HepG2 (cell line): ENCODE measurements around the gene IFITM10. TPM values are rescaled to one million over a fixed set of nuclear protein-coding genes. Genes with fewer than 3 reads are reported as not detected.
A peak's percentile ranks its signal among the peaks of the same experiment; 100 is the strongest.

Experiments used
- CEBPG ChIP-seq: IDR thresholded peaks from 2 replicates; pipeline ENCODE4 v1.6.1; 2016
- CENPT ChIP-seq: sonication (generic); formaldehyde crosslinking; IDR thresholded peaks from 2 replicates; pipeline ENCODE4 v1.8.0; 2022; ENCODE audit warnings: low read depth, mild to moderate bottlenecking, moderate library complexity, missing genetic modification reagents
- ETV6 ChIP-seq: sonication (generic); formaldehyde crosslinking; conservative IDR thresholded peaks from 2 replicates; pipeline ENCODE4 v1.4.0; 2020; ENCODE audit warnings: missing genetic modification reagents
- FOSL1 ChIP-seq: sonication (generic); formaldehyde crosslinking; IDR thresholded peaks from 2 replicates; pipeline ENCODE4 v1.9.0; 2021; ENCODE audit warnings: missing genetic modification reagents, borderline replicate concordance
- GATA4 ChIP-seq: sonication (generic); IDR thresholded peaks from 2 replicates; pipeline ENCODE4 v1.6.1; 2016; ENCODE audit warnings: antibody characterized with exemption, low read depth, borderline replicate concordance
- GZF1 ChIP-seq: sonication (generic); formaldehyde crosslinking; IDR thresholded peaks from 2 replicates; pipeline ENCODE4 v1.5.1; 2020; ENCODE audit warnings: mild to moderate bottlenecking, missing genetic modification reagents
- HOXA9 ChIP-seq: sonication (generic); formaldehyde crosslinking; IDR thresholded peaks from 2 replicates; pipeline ENCODE4 v1.8.1; 2022; ENCODE audit warnings: missing genetic modification reagents, mild to moderate bottlenecking, moderate library complexity, borderline replicate concordance
- IRF9 ChIP-seq: sonication (generic); formaldehyde crosslinking; IDR thresholded peaks from 2 replicates; pipeline ENCODE4 v1.8.0; 2022; ENCODE audit warnings: missing genetic modification reagents, mild to moderate bottlenecking, borderline replicate concordance
- IRX3 ChIP-seq: sonication (generic); formaldehyde crosslinking; IDR thresholded peaks from 2 replicates; pipeline ENCODE4 v1.8.1; 2023; ENCODE audit warnings: mild to moderate bottlenecking, low read depth, missing genetic modification reagents, borderline replicate concordance
- ISL2 ChIP-seq: sonication (generic); formaldehyde crosslinking; IDR thresholded peaks from 2 replicates; pipeline ENCODE4 v1.5.0; 2020; ENCODE audit warnings: missing genetic modification reagents
- JARID2 ChIP-seq: sonication (generic); formaldehyde crosslinking; IDR thresholded peaks from 2 replicates; pipeline ENCODE4 v1.8.1; 2023; ENCODE audit warnings: missing genetic modification reagents, inconsistent platforms; ENCODE audit not compliant: insufficient replicate concordance
- NCOA2 ChIP-seq: sonication (generic); formaldehyde crosslinking; IDR thresholded peaks from 2 replicates; pipeline ENCODE4 v1.8.0; 2022; ENCODE audit warnings: inconsistent platforms
- NFRKB ChIP-seq: fragments of 450-650 bp; IDR thresholded peaks from 2 replicates; pipeline ENCODE4 v1.6.1; 2017
- NPAS2 ChIP-seq: sonication (generic); formaldehyde crosslinking; IDR thresholded peaks from 2 replicates; pipeline ENCODE4 v1.8.0; 2022; ENCODE audit warnings: mild to moderate bottlenecking, missing genetic modification reagents, borderline replicate concordance
- PBX3 ChIP-seq: sonication (generic); formaldehyde crosslinking; IDR thresholded peaks from 2 replicates; pipeline ENCODE4 v1.8.1; 2023; ENCODE audit warnings: missing genetic modification reagents, inconsistent platforms, borderline replicate concordance
- RBM22 ChIP-seq: fragments of 200-400 bp; formaldehyde crosslinking; optimal IDR thresholded peaks from 2 replicates; pipeline ENCODE3; 2017; ENCODE audit warnings: mild to moderate bottlenecking, low read length, moderate library complexity
- RFX3 ChIP-seq: IDR thresholded peaks from 2 replicates; pipeline ENCODE4 v1.6.1; 2016; ENCODE audit warnings: missing biosample characterization, missing genetic modification reagents
- RFXAP ChIP-seq: sonication (generic); formaldehyde crosslinking; IDR thresholded peaks from 2 replicates; pipeline ENCODE4 v1.4.0; 2020; ENCODE audit warnings: missing genetic modification reagents, borderline replicate concordance
- SP2 ChIP-seq: sonication (generic); formaldehyde crosslinking; IDR thresholded peaks from 2 replicates; pipeline ENCODE4 v1.5.1; 2020; ENCODE audit warnings: mild to moderate bottlenecking, missing genetic modification reagents
- STAG1 ChIP-seq: sonication (generic); formaldehyde crosslinking; IDR thresholded peaks from 2 replicates; pipeline ENCODE4 v1.4.0; 2020; ENCODE audit warnings: missing genetic modification reagents
- TAF15 ChIP-seq: fragments of 200-400 bp; formaldehyde crosslinking; IDR thresholded peaks from one replicate; pipeline ENCODE4 v1.6.1; 2018; ENCODE audit warnings: mild to moderate bottlenecking, low read depth, low read length; ENCODE audit not compliant: poor library complexity, severe bottlenecking
- TP53 ChIP-seq: sonication (generic); formaldehyde crosslinking; conservative IDR thresholded peaks from 2 replicates; pipeline ENCODE4 v1.4.0; 2020; ENCODE audit warnings: missing genetic modification reagents
- ZNF138 ChIP-seq: sonication (generic); formaldehyde crosslinking; IDR thresholded peaks from 2 replicates; pipeline ENCODE4 v1.5.0; 2020; ENCODE audit warnings: mild to moderate bottlenecking, low read depth, missing genetic modification reagents
- ZNF234 ChIP-seq: sonication (generic); formaldehyde crosslinking; conservative IDR thresholded peaks from 2 replicates; pipeline ENCODE4 v1.5.1; 2020; ENCODE audit warnings: mild to moderate bottlenecking, missing genetic modification reagents
- ZNF382 ChIP-seq: sonication (generic); formaldehyde crosslinking; IDR thresholded peaks from 2 replicates; pipeline ENCODE4 v1.5.0; 2020; ENCODE audit warnings: missing genetic modification reagents, mild to moderate bottlenecking, borderline replicate concordance
- ZNF432 ChIP-seq: sonication (generic); formaldehyde crosslinking; IDR thresholded peaks from 2 replicates; pipeline ENCODE4 v1.5.0; 2020; ENCODE audit warnings: missing genetic modification reagents, mild to moderate bottlenecking, borderline replicate concordance
- ZNF549 ChIP-seq: sonication (generic); formaldehyde crosslinking; IDR thresholded peaks from 2 replicates; pipeline ENCODE4 v1.5.0; 2020; ENCODE audit warnings: missing genetic modification reagents
- ZNF580 ChIP-seq: IDR thresholded peaks from 2 replicates; pipeline ENCODE4 v1.6.1; 2016; ENCODE audit warnings: low read depth, borderline replicate concordance
- ZNF773 ChIP-seq: sonication (generic); formaldehyde crosslinking; IDR thresholded peaks from 2 replicates; pipeline ENCODE4 v1.4.0; 2020; ENCODE audit warnings: missing genetic modification reagents, borderline replicate concordance
- polyA plus RNA-seq, 8 experiments: library from polyadenylated mRNA; depleted of rRNA in 3 of 8; stranded (reverse) in 7 of 8; unstranded in 1 of 8; fragments of >200 nt; fragmentation: Illumina TruSeq in 4 of 8; extraction: Trizol in 4 of 8; gene quantifications; 2 replicates each; pipeline versions ENCODE4 v1.2.1 to v1.2.3, GENCODE V29; 2011 to 2016; ENCODE audit warnings: low read depth in 4 of 8, missing spikeins in 1 of 8, mixed read lengths in 1 of 8; ENCODE audit not compliant: insufficient read depth in 1 of 8
- total RNA-seq, 5 experiments: library from RNA; depleted of rRNA; stranded (reverse); fragments of >200 nt; fragmentation: Illumina TruSeq; extraction: Trizol; gene quantifications; 2 replicates each; pipeline ENCODE4 v1.2.3, GENCODE V29; 2016; ENCODE audit warnings: low read depth in 1 of 5

IFITM10 gene
- total and polyA plus RNA-seq, 2 of the 13 experiments (the other 11 are each of a cell fraction or from before 2014, with no cell fraction given), result 0.09 to 0.13 TPM

GRCh38 chr11:1691026-1691877, 59.1 kb downstream of the IFITM10 start (continued):
- TF ChIP-seq JARID2 (CRISPR knock-in tag) (no peak), PBX3 (CRISPR knock-in tag) (no peak), ZNF234 (CRISPR knock-in tag) (no peak), TP53 (CRISPR knock-in tag) (peak; percentile 70), NPAS2 (CRISPR knock-in tag) (no peak; the same call in 1 of the 2 replicates), ZNF580 (CRISPR knock-in tag) (peak; percentile 80; the same call in 1 of the 2 replicates), FOSL1 (CRISPR knock-in tag) (peak; percentile 71; the same call in 1 of the 2 replicates), RFXAP (CRISPR knock-in tag) (peak; percentile 84; the same call in 1 of the 2 replicates), IRF9 (CRISPR knock-in tag) (peak; percentile 73; the same call in 1 of the 2 replicates), STAG1 (CRISPR knock-in tag) (no peak), GATA4 (peak; percentile 100), CENPT (CRISPR knock-in tag) (0 out of 2 replicates have a peak, but pooled peaks have one; percentile 21), HOXA9 (CRISPR knock-in tag) (no peak), ZNF432 (CRISPR knock-in tag) (no peak), RBM22 (no peak), IRX3 (no peak; the same call in 1 of the 2 replicates), NCOA2 (CRISPR knock-in tag) (peak; percentile 100), ZNF138 (CRISPR knock-in tag) (no peak; the same call in 1 of the 2 replicates), TAF15 (no peak), ZNF382 (CRISPR knock-in tag) (no peak), NFRKB (no peak), ZNF549 (no peak), ETV6 (0 out of 2 replicates have a peak, but pooled peaks have one; percentile 47), ISL2 (CRISPR knock-in tag) (peak; percentile 99), CEBPG (peak; percentile 67), ZNF773 (CRISPR knock-in tag) (peak; percentile 65; the same call in 1 of the 2 replicates), GZF1 (CRISPR knock-in tag) (no peak), SP2 (CRISPR knock-in tag) (no peak), RFX3 (CRISPR knock-in tag) (peak; percentile 38; the same call in 1 of the 2 replicates)
